ENCODE results near the gene ADRA2B.
"Not testable (repeated sequence)": the region's sequence is repeated elsewhere in the genome, so short reads cannot be mapped to it uniquely, and the experiment has no call there.

GRCh38 chr2:96064760-96065159 lies 51.6 kb downstream of the ADRA2B start:
- TF ChIP-seq CTCF (IDR thresholded peaks at IDR 0.05; ENCODE audit: extremely low read depth in 1 of 2, insufficient read depth in 1 of 2, low read depth in 1 of 2, low read length in 2 of 2); MYC (IDR thresholded peaks at IDR 0.05; ENCODE audit: low read depth, low read length); JUN (IDR thresholded peaks at IDR 0.05; ENCODE audit: borderline replicate concordance, insufficient read depth, insufficient read length, low read depth); POLR2AphosphoS5 (IDR thresholded peaks at IDR 0.05; ENCODE audit: insufficient read depth, low read depth, low read length); MAX (IDR thresholded peaks at IDR 0.05; ENCODE audit: insufficient read depth, insufficient read length); POLR2A (IDR thresholded peaks at IDR 0.05; ENCODE audit: low read depth, low read length); EZH2 (IDR thresholded peaks at IDR 0.05; ENCODE audit: borderline replicate concordance, low read depth, low read length, severe bottlenecking); FOS (IDR thresholded peaks at IDR 0.05; ENCODE audit: borderline replicate concordance, insufficient read depth, low read length): not testable (repeated sequence)

Measured in endothelial cell of umbilical vein (primary cell).